Muscle layer of duodenum (tissue), 2 donors: Measurements from ENCODE around the gene OTUB2.

ENCODE experiments used
- H3K27ac ChIP-seq: one replicate; pipeline ENCODE4 v1.7.0; 2013; ENCODE audit warnings: mild to moderate bottlenecking, low read length
- H3K27me3 ChIP-seq: one replicate; pipeline ENCODE4 v1.7.0; 2013; ENCODE audit warnings: low read depth, mild to moderate bottlenecking, control low read depth, low read length
- H3K36me3 ChIP-seq, 2 donors: one replicate each; pipeline ENCODE4 v1.7.0; 2013; ENCODE audit warnings: low read length in 2 of 2, control low read depth in 1 of 2, mild to moderate bottlenecking in 1 of 2; ENCODE audit not compliant: insufficient read depth in 2 of 2, control insufficient read depth in 1 of 2
- H3K4me1 ChIP-seq, 2 donors: one replicate each; pipeline ENCODE4 v1.7.0; 2013; ENCODE audit warnings: low read length in 2 of 2, mild to moderate bottlenecking in 2 of 2, control low read depth in 1 of 2, moderate library complexity in 1 of 2; ENCODE audit not compliant: insufficient read depth in 2 of 2, control insufficient read depth in 1 of 2
- H3K4me3 ChIP-seq, 2 donors: one replicate each; pipeline ENCODE4 v1.7.0; 2013; ENCODE audit warnings: low read length in 2 of 2, low read depth in 1 of 2, mild to moderate bottlenecking in 1 of 2
- H3K9me3 ChIP-seq, 2 donors: one replicate each; pipeline ENCODE4 v1.7.0; 2013; ENCODE audit warnings: low read length in 2 of 2, control low read depth in 1 of 2, mild to moderate bottlenecking in 1 of 2; ENCODE audit not compliant: control insufficient read depth in 1 of 2
- donor health status: healthy.

The OTUB2 gene

DNA sequence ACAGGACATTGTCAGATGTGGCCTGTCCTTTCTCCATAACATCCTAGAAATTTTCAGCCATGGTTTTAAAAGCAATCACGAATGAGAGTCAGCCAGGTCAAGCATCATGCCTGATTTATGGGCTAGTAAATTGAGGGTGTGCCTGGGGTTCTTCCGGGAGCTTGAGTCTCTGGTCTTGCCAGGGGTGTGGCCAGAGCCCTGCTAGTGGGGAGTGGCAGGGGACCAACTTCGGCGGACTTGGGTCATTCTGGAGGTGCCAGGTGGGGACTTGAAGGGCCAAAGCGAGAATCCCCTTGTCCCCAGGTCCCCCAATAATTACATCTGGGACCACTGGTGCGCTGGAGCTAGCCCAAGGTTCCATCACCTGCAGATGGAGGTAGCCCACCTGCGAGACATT, 5.7 kb downstream of the OTUB2 start:
- Histone ChIP-seq H3K4me3 (no peak overlapping the region), H3K4me1 (no peaks in the 10 kb centered on the region), H3K27me3 (no peaks in the 10 kb centered on the region), H3K9me3 (no peaks in the 10 kb centered on the region), H3K27ac (no peak overlapping the region), H3K36me3 (no peaks in the 10 kb centered on the region)

DNA sequence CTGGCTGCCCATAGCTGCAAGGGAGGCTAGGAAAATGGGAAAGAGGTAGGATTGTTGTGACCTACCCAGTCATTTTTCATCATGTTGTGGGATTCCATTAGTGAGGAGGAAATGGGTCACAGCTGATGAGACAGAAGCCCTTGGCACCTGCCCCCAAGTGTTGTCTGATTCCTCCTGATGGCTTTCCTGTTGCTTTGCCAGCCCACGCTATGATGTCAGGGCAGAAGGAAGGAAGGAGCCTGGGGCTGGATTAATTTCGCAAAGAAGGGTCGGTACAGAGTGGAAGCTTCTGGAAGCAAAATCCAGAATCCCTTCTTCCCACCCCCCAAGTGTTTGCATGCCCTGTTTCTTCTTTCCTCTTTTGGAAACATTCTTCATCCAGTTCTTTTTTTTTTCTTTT, 8.7 kb downstream of the OTUB2 start:
- H3K9me3 ChIP-seq: no peaks in the 10 kb centered on the region
- H3K4me1 ChIP-seq: no peaks in the 10 kb centered on the region
- no peak overlapping the region for H3K27ac ChIP-seq
- H3K36me3 ChIP-seq: no peaks in the 10 kb centered on the region
- no peak overlapping the region for H3K4me3 ChIP-seq
- no peaks in the 10 kb centered on the region for H3K27me3 ChIP-seq

DNA sequence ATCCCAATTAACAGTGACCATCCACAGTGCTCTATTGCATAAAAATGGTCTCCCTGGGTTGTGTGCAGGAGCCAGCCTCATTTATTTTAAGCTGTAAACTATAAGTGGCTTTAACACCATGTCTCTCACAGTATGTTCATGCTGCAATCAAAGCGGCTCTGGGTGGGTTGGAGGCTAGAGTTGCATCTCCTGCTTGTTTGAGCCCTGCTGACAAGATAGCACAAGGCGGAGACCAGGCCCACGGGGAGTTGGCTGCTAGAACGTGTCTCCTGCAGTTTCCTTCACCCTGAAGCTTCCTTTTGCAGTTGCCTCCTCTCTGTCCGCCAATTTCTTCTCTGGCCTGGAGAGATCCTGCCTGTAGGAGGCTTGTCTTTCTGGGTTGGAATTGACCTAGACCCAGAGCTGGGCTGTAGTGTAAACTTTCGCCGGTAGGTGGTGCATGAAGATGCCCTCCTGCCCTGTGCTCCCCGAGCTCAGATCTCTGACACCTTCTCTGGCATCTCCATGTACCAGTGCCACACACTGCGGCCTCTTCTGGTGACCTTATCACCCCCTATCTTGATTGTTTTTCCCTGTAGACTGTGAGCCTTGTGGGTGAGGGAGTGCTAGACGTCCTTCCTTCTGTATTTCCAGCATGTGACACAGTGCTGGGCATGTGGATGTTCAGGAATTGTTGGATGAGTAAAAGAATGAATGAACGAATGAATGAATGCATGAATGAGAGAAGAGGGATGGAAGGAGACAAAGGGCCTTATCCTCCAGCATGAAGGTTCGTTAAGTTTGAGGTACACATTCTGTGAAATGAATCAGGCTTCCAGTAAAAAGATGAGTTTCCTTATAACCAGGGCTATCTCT, 10.4 kb downstream of the OTUB2 start:
- Histone ChIP-seq H3K9me3 (no peaks in the 10 kb centered on the region), H3K27ac (no peak overlapping the region), H3K4me1 (peaks cover 0 to 3% of the 10 kb centered on the region in 2 donors), H3K4me3 (no peak overlapping the region), H3K36me3 (no peaks in the 10 kb centered on the region), H3K27me3 (no peaks in the 10 kb centered on the region)

DNA sequence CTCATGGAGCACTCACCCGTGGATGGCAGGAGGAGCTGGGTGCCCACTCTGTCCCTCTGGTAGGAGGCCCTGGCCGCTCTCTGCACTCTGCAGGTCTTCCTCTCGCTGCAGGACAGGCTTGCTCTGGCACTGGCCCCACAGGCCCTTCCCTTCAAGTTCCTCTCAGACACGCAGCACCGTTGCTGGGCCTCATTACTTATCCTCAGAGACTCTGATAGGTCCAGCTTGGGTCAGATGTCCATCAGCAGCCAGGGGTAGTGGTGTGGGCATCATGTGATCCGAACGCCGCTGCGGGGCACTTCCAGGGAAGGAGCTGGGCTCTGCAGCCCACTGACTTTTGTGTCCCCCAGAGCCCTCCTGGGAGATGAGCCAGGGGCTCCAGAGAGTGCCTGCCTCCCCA, 11.8 kb downstream of the OTUB2 start:
- no peaks in the 10 kb centered on the region for H3K27me3 ChIP-seq
- H3K27ac ChIP-seq: no peak overlapping the region
- H3K4me1 ChIP-seq: peaks cover 3 to 16% of the 10 kb centered on the region in 2 donors
- H3K9me3 ChIP-seq: no peaks in the 10 kb centered on the region
- H3K36me3 ChIP-seq: no peaks in the 10 kb centered on the region
- H3K4me3 ChIP-seq: no peak overlapping the region

DNA sequence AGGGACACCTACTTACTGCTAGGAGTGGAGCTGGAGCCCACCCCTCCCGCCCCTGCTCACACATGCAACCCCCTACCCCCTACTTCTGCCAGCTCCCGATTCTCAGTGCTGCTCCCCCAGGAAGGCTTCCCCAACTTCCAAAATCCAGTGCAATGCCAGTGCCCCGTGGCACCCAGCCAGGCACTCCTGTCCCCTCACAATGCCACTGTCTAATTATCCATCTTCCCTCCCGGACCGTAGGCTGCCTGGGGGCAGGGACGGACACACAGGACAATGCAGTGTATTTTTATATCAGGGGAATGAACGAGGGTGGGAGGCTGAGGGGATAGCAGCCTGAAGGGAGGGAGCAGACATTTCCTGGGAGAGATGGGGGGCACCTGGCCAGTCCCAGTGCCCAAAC, 12.4 kb downstream of the OTUB2 start:
- no peak overlapping the region for H3K27ac ChIP-seq

DNA sequence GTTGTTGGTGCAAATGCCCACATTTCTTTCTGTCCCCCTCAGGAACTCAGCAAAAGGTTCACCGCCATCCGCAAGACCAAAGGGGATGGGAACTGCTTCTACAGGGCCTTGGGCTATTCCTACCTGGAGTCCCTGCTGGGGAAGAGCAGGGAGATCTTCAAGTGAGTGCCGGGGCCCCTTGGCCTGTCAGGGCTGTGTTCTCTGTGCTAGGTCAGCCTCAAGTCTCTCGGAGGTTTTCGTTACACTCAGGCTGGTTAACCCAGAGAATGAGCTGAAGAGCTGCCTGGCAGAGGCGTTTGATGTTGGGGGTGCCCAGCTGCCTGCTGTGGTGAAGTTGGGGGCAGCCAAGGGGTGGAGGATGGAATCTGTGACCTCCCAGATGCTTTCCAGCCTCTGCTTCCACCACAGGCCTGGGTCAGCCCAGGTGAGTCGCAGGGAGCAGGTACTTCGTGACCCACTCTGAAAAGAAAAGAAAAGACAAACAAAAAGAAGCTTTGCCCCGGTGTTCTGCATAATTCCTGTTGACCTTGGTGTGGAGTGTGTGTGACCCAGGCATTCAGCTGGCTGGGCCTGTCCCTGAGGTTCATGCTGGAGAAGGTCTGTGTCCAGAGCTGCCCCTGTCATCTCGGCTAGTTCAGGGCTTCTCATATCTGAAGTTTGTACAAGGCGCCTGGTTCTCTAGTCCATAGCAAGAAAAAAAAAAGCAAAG, 12.9 kb downstream of the OTUB2 start:
- Histone ChIP-seq H3K4me3 (no peak overlapping the region), H3K36me3 (peaks cover 0 to 3% of the 10 kb centered on the region in 2 donors), H3K27ac (no peak overlapping the region), H3K9me3 (no peaks in the 10 kb centered on the region), H3K27me3 (no peaks in the 10 kb centered on the region), H3K4me1 (peaks cover 3 to 16% of the 10 kb centered on the region in 2 donors)

More for the DNA sequence above, 12.4 kb downstream of the OTUB2 start:
- peaks cover 3 to 16% of the 10 kb centered on the region in 2 donors for H3K4me1 ChIP-seq
- H3K36me3 ChIP-seq: no peaks in the 10 kb centered on the region
- no peak overlapping the region for H3K4me3 ChIP-seq
- H3K27me3 ChIP-seq: no peaks in the 10 kb centered on the region
- no peaks in the 10 kb centered on the region for H3K9me3 ChIP-seq

DNA sequence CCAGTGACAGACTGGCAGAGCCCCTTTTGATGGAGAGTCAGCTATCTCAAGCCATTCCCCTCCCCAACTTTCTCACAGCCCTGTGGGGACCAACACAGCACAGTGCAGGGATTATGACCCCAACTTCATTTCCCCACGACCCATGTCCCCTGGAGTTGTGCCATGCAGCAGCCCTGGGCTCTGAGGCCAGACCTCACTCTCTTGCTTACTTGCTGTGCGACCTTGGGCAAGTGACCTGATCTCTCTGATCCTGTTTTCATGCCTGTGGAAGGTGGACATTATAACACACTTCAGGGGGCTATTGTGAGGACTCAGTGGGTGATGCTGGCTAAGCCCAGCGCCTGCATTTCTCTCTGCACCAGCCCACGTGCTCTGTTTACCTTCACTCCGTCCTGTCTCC, 14.1 kb downstream of the OTUB2 start:
- Histone ChIP-seq H3K9me3 (no peaks in the 10 kb centered on the region), H3K27ac (no peak overlapping the region), H3K4me3 (no peak overlapping the region), H3K36me3 (peaks cover 3 to 14% of the 10 kb centered on the region in 2 donors), H3K27me3 (no peaks in the 10 kb centered on the region), H3K4me1 (peaks cover 3 to 16% of the 10 kb centered on the region in 2 donors)

DNA sequence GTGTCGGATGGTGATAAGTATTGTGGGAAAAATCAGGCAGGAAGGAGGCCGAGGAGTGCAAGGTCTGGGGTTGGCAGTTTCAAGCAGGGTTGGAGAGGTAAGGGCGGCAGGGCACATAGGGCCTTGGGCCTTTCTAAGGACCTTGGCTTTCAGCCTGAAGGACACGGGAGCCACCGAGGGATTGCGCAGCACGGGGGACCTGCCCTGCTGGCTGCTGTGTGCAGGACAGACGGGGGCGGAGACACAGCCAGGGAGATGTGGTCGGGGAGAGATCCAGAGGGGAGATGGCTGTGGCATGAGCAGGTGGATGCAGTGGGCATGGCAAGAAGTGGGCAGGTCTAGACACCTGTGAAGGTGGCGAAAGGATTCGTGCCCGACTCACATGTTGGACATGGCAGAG, 14.7 kb downstream of the OTUB2 start:
- Histone ChIP-seq H3K36me3 (peaks cover 8 to 19% of the 10 kb centered on the region in 2 donors), H3K9me3 (no peaks in the 10 kb centered on the region), H3K4me3 (no peak overlapping the region), H3K4me1 (peaks cover 3 to 16% of the 10 kb centered on the region in 2 donors), H3K27ac (no peak overlapping the region), H3K27me3 (no peaks in the 10 kb centered on the region)

DNA sequence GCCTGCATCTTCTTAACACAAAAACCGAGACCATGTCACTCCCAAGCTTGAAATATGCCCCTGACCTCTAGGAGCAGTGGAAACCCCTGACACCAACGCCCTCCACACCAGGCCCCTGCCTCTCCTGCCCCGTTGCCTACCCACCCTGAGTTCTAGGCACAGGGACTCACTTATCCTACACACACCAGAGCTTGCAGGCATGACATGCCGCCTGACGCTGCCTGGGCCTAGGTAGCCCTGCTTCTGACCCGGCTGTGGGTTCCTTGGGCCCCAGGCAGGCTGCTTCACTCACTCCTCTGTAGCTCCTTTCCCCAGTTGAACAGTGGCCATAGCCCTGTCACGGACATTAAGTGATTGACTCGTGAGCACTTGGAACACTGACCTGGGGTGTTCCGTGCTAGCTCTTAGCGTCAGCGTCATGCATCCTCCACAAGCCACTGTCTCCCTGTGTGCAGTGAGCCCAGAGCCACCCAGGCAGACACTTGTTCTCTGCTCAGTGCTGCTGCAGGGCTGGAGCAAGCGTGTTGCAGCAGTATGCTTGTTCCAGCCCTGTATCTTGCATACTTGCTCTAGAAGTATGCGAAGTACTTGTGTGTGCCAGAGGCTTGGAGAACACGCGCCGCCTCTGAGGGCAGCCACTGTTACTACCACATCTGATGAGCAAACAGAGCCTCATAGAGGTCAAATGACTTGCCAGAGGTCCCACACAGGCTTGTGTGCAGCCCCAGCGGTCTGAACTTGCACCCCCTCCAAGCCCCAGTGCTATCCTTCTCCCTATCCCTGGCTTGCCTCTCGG, 15.6 kb downstream of the OTUB2 start:
- Histone ChIP-seq H3K4me3 (no peak overlapping the region), H3K36me3 (peaks cover 17 to 26% of the 10 kb centered on the region in 2 donors), H3K9me3 (no peaks in the 10 kb centered on the region), H3K27ac (no peak overlapping the region), H3K27me3 (no peaks in the 10 kb centered on the region), H3K4me1 (peaks cover 3 to 16% of the 10 kb centered on the region in 2 donors)

DNA sequence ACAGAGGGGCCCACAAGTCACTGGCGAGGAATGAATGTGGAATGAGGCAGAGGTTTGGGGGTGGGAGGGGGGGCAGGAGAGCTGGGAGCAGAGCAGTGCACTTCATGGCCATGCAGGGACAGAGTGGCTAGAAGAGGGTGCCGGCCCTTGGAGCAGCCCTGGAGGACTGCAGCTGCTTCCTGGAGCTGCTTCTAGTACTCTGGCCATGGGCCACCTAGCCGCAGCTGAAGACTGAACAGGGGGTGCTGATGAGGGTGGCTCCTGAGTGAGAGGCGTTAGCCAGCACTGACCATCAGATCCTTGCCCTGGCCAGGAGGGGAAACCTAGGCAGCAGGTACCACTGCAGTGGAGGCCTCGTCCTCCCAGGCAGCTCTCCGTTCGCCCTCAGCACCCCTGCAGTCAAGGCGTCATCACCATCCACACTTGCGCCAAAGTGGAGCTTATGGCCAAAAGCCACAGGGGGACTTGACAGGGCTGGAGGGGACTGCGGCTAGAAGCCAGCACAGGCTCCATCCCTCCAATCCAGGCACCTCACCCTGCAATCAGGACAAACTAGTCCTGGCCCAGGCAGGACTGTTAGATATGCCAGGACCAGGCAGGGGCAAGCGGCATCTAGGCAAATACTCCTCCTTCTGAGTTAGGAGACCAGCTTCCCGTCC, 16.4 kb downstream of the OTUB2 start:
- Histone ChIP-seq H3K4me1 (peaks cover 3 to 16% of the 10 kb centered on the region in 2 donors), H3K27ac (no peak overlapping the region), H3K36me3 (peaks cover 25 to 34% of the 10 kb centered on the region in 2 donors), H3K27me3 (no peaks in the 10 kb centered on the region), H3K9me3 (no peaks in the 10 kb centered on the region), H3K4me3 (no peak overlapping the region)
